Left ventricle myocardium inferior (tissue), 1 donor: ENCODE results near the gene ITGA7. TPM values are rescaled to one million over a fixed set of nuclear protein-coding genes. Genes with fewer than 3 reads are reported as not detected.

ENCODE experiments used
- DNase-seq: peaks from one replicate; pipeline ENCODE4 v3.0.0-alpha.2; 2020
- H3K27ac ChIP-seq: fragments of 200-600 bp; replicated peaks from 2 replicates; pipeline ENCODE4 v1.8.0; 2021
- H3K27me3 ChIP-seq: fragments of 200-600 bp; 2 replicates; pipeline ENCODE4 v1.8.0; 2021; ENCODE audit warnings: low read depth
- H3K36me3 ChIP-seq: fragments of 200-600 bp; 2 replicates; pipeline ENCODE4 v1.8.0; 2021
- H3K4me1 ChIP-seq: fragments of 200-600 bp; 2 replicates; pipeline ENCODE4 v1.8.0; 2021
- H3K4me3 ChIP-seq: fragments of 200-600 bp; 2 replicates; pipeline ENCODE4 v1.8.0; 2021; ENCODE audit warnings: mild to moderate bottlenecking, moderate library complexity
- H3K9me3 ChIP-seq: fragments of 200-600 bp; replicated peaks from 2 replicates; pipeline ENCODE4 v1.8.0; 2021
- CTCF ChIP-seq: fragments of 200-600 bp; IDR thresholded peaks from 2 replicates; pipeline ENCODE4 v1.8.0; 2021; ENCODE audit warnings: antibody characterized with exemption, mild to moderate bottlenecking, borderline replicate concordance
- intact Hi-C: fragments of 100-400 bp; cut with micrococcal nuclease; formaldehyde crosslinking; loops from one replicate; pipeline ENCODE4 v1.11.0; 2022
- total RNA-seq: library from RNA; stranded (reverse); fragmentation: NEBNext Ultra II Directional; extraction: Animal tissue kit (Norgen Biotek cat#: 25700); gene quantifications from one replicate; pipeline ENCODE4 v1.2.1, GENCODE V29; 2021
- donor health status: DM: no; HTN: yes; CAD: no; lungs with severe emphysema.

ITGA7 gene
- total RNA-seq, 1 donor from 2014 or later, result 520 TPM

- intact Hi-C loops, result no loop called here
- H3K27ac ChIP-seq, result peak overlapping the region; percentile 71
- no peaks in the 10 kb centered on the region for H3K36me3 ChIP-seq
- no peak for TF ChIP-seq CTCF
- peaks cover 13% of the 10 kb centered on the region for H3K4me1 ChIP-seq
- H3K27me3 ChIP-seq, result no peaks in the 10 kb centered on the region
- H3K4me3 ChIP-seq, result no peak overlapping the region
- DNase-seq, result no peak
- no peaks in the 10 kb centered on the region for H3K9me3 ChIP-seq
These were observed 60.7 kb downstream of the ITGA7 start for GRCh38 chr12:55647027-55647426.

GRCh38 chr12:55644591-55644990, 63.1 kb downstream of the ITGA7 start:
- Histone ChIP-seq H3K9me3 (no peaks in the 10 kb centered on the region), H3K36me3 (no peaks in the 10 kb centered on the region), H3K27me3 (no peaks in the 10 kb centered on the region), H3K4me3 (no peak overlapping the region), H3K27ac (no peak overlapping the region), H3K4me1 (peaks cover 13% of the 10 kb centered on the region)
- intact Hi-C loops, result no loop called here
- no peak for TF ChIP-seq CTCF
- no peak for DNase-seq

GRCh38 chr12:55642669-55643068, 65.0 kb downstream of the ITGA7 start:
- Histone ChIP-seq H3K27me3 (peaks cover 3% of the 10 kb centered on the region), H3K27ac (no peak overlapping the region), H3K36me3 (no peaks in the 10 kb centered on the region), H3K4me1 (peaks cover 13% of the 10 kb centered on the region), H3K9me3 (no peaks in the 10 kb centered on the region), H3K4me3 (no peak overlapping the region)
- no peak for TF ChIP-seq CTCF
- intact Hi-C loops, result no loop called here
- no peak for DNase-seq

GRCh38 chr12:55642267-55642666, 65.4 kb downstream of the ITGA7 start:
- Histone ChIP-seq H3K4me1 (peaks cover 13% of the 10 kb centered on the region), H3K9me3 (no peaks in the 10 kb centered on the region), H3K27me3 (peaks cover 5% of the 10 kb centered on the region), H3K36me3 (no peaks in the 10 kb centered on the region), H3K27ac (peak overlapping the region; percentile 30), H3K4me3 (no peak overlapping the region)
- intact Hi-C loops, result no loop called here
- TF ChIP-seq CTCF, result no peak
- DNase-seq, result no peak

GRCh38 chr12:55641595-55641994, 66.1 kb downstream of the ITGA7 start:
- Histone ChIP-seq H3K4me1 (peaks cover 14% of the 10 kb centered on the region), H3K9me3 (no peaks in the 10 kb centered on the region), H3K4me3 (no peak overlapping the region), H3K36me3 (no peaks in the 10 kb centered on the region), H3K27ac (peak overlapping the region; percentile 30), H3K27me3 (peaks cover 5% of the 10 kb centered on the region)
- intact Hi-C loops, result no loop called here
- DNase-seq, result no peak
- no peak for TF ChIP-seq CTCF

DNA sequence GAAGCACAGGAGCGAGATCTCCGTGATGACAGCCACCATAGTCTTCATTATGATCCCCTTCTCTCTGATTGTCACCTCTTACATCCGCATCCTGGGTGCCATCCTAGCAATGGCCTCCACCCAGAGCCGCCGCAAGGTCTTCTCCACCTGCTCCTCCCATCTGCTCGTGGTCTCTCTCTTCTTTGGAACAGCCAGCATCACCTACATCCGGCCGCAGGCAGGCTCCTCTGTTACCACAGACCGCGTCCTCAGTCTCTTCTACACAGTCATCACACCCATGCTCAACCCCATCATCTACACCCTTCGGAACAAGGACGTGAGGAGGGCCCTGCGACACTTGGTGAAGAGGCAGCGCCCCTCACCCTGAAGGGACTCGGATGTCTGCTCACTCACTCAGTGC, 70.2 kb downstream of the ITGA7 start:
- TF ChIP-seq CTCF, result no peak
- peaks cover 25% of the 10 kb centered on the region for H3K4me1 ChIP-seq
- DNase-seq, result no peak
- H3K27ac ChIP-seq, result no peak overlapping the region
- intact Hi-C loops, result no loop called here
- peaks cover 5% of the 10 kb centered on the region for H3K27me3 ChIP-seq
- no peaks in the 10 kb centered on the region for H3K36me3 ChIP-seq
- no peak overlapping the region for H3K4me3 ChIP-seq
- H3K9me3 ChIP-seq, result no peaks in the 10 kb centered on the region
